HTR-8/SVneo (cell line): Measurements from ENCODE around the gene PCSK6.
"Not testable (repeated sequence)": the region's sequence is repeated elsewhere in the genome, so short reads cannot be mapped to it uniquely, and the experiment has no call there.

Experiments
- DNase-seq: peaks from one replicate; pipeline ENCODE4 v3.0.0; 2011; ENCODE audit warnings: low spot score, mixed read lengths; ENCODE audit not compliant: insufficient read length
- FAIRE-seq: peaks from 2 replicates; lab custom pipeline; 2011; peaks lifted over from hg19 to GRCh38; lab: Jason Lieb, UNC

The PCSK6 gene

GRCh38 chr15:101390462-101390861 is 99.0 kb downstream of the PCSK6 start:
- no peak for FAIRE-seq

GRCh38 chr15:101390060-101390459 is 99.4 kb downstream of the PCSK6 start:
- DNase-seq (no peak), FAIRE-seq (no peak)

More at GRCh38 chr15:101390462-101390861, 99.0 kb downstream of the PCSK6 start:
- DNase-seq = no peak

GRCh38 chr15:101389362-101389761 is 100.1 kb downstream of the PCSK6 start:
- DNase-seq (no peak), FAIRE-seq (no peak)

- DNase-seq = no peak
- FAIRE-seq = no peak
These were observed 101.5 kb downstream of the PCSK6 start for GRCh38 chr15:101388046-101388445.

- FAIRE-seq = no peak
- DNase-seq = no peak
These were observed 101.9 kb downstream of the PCSK6 start for GRCh38 chr15:101387574-101387973.

- DNase-seq = no peak
- no peak for FAIRE-seq
These were observed 102.5 kb downstream of the PCSK6 start for GRCh38 chr15:101386967-101387366.

- no peak for DNase-seq
- FAIRE-seq = no peak
These were observed 103.5 kb downstream of the PCSK6 start for GRCh38 chr15:101386006-101386405.

GRCh38 chr15:101384276-101384675 is 105.2 kb downstream of the PCSK6 start:
- FAIRE-seq (no peak), DNase-seq (no peak)

GRCh38 chr15:101382544-101382943 is 107.0 kb downstream of the PCSK6 start:
- FAIRE-seq = no peak
- DNase-seq = no peak

- FAIRE-seq = no peak
- DNase-seq = no peak
These were observed 107.8 kb downstream of the PCSK6 start for GRCh38 chr15:101381671-101382212.

- no peak for FAIRE-seq
- no peak for DNase-seq
These were observed 109.4 kb downstream of the PCSK6 start for GRCh38 chr15:101380146-101380545.

- DNase-seq (no peak), FAIRE-seq (no peak)
These were observed 109.9 kb downstream of the PCSK6 start for GRCh38 chr15:101379647-101380046.

- FAIRE-seq = no peak
- DNase-seq = no peak
These were observed 110.6 kb downstream of the PCSK6 start for GRCh38 chr15:101378879-101379278.

GRCh38 chr15:101378171-101378755 is 111.2 kb downstream of the PCSK6 start:
- no peak for DNase-seq
- no peak for FAIRE-seq

- no peak for DNase-seq
These were observed 112.7 kb downstream of the PCSK6 start for GRCh38 chr15:101376615-101377395.

GRCh38 chr15:101375006-101375405 is 114.5 kb downstream of the PCSK6 start:
- not testable (repeated sequence) for FAIRE-seq, DNase-seq

More at GRCh38 chr15:101376615-101377395, 112.7 kb downstream of the PCSK6 start:
- no peak for FAIRE-seq

GRCh38 chr15:101374326-101374725 is 115.2 kb downstream of the PCSK6 start:
- FAIRE-seq (no peak), DNase-seq (no peak)

GRCh38 chr15:101373577-101373976 is 115.9 kb downstream of the PCSK6 start:
- DNase-seq = no peak
- no peak for FAIRE-seq

- DNase-seq (no peak), FAIRE-seq (no peak)
These were observed 116.5 kb downstream of the PCSK6 start for GRCh38 chr15:101372960-101373525.

- no peak for DNase-seq
- FAIRE-seq = no peak
These were observed 117.3 kb downstream of the PCSK6 start for GRCh38 chr15:101372149-101372577.

- FAIRE-seq = no peak
- no peak for DNase-seq
These were observed 118.0 kb downstream of the PCSK6 start for GRCh38 chr15:101371519-101371918.
